ENCODE data around the gene TLDC2. TPM values are rescaled to one million over a fixed set of nuclear protein-coding genes. Genes with fewer than 3 reads are reported as not detected.

TLDC2 gene
- total and polyA plus RNA-seq, 2 donors (not counting 1 experiment from before 2014, with no cell fraction given), result under 0.01 to 0.09 TPM

DNA sequence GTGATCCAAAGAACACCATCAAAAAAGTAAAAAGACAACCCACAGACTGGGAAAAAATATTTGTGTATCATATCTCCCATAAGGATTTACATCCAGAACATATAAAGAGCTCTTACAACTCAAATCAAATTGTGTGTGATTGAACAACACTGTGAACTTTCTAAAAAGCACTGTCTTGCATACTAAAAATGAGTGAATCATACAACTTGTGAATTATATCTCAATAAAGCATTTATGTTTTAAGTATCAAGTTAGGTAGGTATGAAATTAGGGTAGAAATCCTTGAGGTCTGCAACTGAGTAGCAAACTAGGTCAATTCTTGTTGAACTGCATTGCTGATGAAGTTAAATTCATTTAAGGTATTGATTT lies 61.4 kb downstream of the TLDC2 start:
- H3K27ac ChIP-seq (ENCODE audit: insufficient read depth, low read length), result no peak overlapping the region
- H3K36me3 ChIP-seq (ENCODE audit: control insufficient read depth, insufficient read depth, low read length), result no peaks in the 10 kb centered on the region
- no peak overlapping the region for H2AFZ ChIP-seq (ENCODE audit: low read length)
- H3K4me3 ChIP-seq (replicated peaks in 1 of 4; ENCODE audit: control extremely low read depth in 1 of 4, insufficient read depth in 1 of 4, low read depth in 3 of 4, low read length in 4 of 4), result no peak overlapping the region
- TF ChIP-seq, protein P1, sequence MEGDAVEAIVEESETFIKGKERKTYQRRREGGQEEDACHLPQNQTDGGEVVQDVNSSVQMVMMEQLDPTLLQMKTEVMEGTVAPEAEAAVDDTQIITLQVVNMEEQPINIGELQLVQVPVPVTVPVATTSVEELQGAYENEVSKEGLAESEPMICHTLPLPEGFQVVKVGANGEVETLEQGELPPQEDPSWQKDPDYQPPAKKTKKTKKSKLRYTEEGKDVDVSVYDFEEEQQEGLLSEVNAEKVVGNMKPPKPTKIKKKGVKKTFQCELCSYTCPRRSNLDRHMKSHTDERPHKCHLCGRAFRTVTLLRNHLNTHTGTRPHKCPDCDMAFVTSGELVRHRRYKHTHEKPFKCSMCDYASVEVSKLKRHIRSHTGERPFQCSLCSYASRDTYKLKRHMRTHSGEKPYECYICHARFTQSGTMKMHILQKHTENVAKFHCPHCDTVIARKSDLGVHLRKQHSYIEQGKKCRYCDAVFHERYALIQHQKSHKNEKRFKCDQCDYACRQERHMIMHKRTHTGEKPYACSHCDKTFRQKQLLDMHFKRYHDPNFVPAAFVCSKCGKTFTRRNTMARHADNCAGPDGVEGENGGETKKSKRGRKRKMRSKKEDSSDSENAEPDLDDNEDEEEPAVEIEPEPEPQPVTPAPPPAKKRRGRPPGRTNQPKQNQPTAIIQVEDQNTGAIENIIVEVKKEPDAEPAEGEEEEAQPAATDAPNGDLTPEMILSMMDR (conservative IDR thresholded peaks at IDR 0.05 in 1 of 2, IDR thresholded peaks at IDR 0.05 in 1 of 2; ENCODE audit: low read depth in 1 of 2, low read length in 2 of 2), result no peak
- no peak for TF ChIP-seq EZH2 (IDR thresholded peaks at IDR 0.05; ENCODE audit: low read length, missing control alignments)
- no peaks in the 10 kb centered on the region for H3K4me1 ChIP-seq (ENCODE audit: control insufficient read depth, extremely low read depth, insufficient read depth, low read length)
- no peaks in the 10 kb centered on the region for H3K79me2 ChIP-seq (ENCODE audit: control insufficient read depth, insufficient read depth, low read length)
- H3K9ac ChIP-seq (ENCODE audit: insufficient read depth, low read length), result no peak overlapping the region
- H3K27me3 ChIP-seq (ENCODE audit: control insufficient read depth, insufficient read depth, low read length), result no peaks in the 10 kb centered on the region
- H3K9me3 ChIP-seq (ENCODE audit: control insufficient read depth, insufficient read depth, low read depth, low read length), result no peaks in the 10 kb centered on the region
- no peak overlapping the region for H3K4me2 ChIP-seq (ENCODE audit: extremely low read depth, insufficient read depth, low read length)
- no peak for DNase-seq (ENCODE audit: low read depth in 2 of 2)
- H4K20me1 ChIP-seq (ENCODE audit: control insufficient read depth, extremely low read depth, insufficient read depth, low read length), result no peaks in the 10 kb centered on the region

DNA sequence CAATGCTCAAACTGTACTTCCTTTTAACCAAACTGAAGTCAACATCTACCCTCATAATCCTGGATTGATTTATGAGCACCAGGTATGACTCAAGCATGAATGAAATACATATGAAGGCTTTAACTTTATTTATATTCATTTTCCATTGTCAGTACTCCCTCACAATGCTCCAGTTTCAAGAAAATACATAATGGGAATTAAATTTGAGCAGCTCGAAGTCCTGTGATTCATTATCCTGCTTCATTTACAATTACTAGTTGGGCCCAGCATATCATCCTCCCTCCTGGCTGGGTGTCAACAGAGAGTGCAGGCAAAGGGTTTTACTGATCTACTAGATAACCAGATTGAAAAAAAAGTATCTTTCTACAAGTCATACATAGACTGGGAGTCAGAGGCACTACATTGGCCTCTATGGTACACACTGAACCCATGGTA lies 65.5 kb downstream of the TLDC2 start:
- Histone ChIP-seq H3K4me1 (ENCODE audit: control insufficient read depth, extremely low read depth, insufficient read depth, low read length) (no peaks in the 10 kb centered on the region), H3K9ac (ENCODE audit: insufficient read depth, low read length) (no peak overlapping the region), H3K27ac (ENCODE audit: insufficient read depth, low read length) (no peak overlapping the region), H4K20me1 (ENCODE audit: control insufficient read depth, extremely low read depth, insufficient read depth, low read length) (no peaks in the 10 kb centered on the region), H3K36me3 (ENCODE audit: control insufficient read depth, insufficient read depth, low read length) (no peaks in the 10 kb centered on the region), H3K27me3 (ENCODE audit: control insufficient read depth, insufficient read depth, low read length) (no peaks in the 10 kb centered on the region), H3K4me2 (ENCODE audit: extremely low read depth, insufficient read depth, low read length) (no peak overlapping the region), H3K79me2 (ENCODE audit: control insufficient read depth, insufficient read depth, low read length) (no peaks in the 10 kb centered on the region), H3K4me3 (replicated peaks in 1 of 4; ENCODE audit: control extremely low read depth in 1 of 4, insufficient read depth in 1 of 4, low read depth in 3 of 4, low read length in 4 of 4) (no peak overlapping the region), H2AFZ (ENCODE audit: low read length) (no peak overlapping the region), H3K9me3 (ENCODE audit: control insufficient read depth, insufficient read depth, low read depth, low read length) (no peaks in the 10 kb centered on the region)
- no peak for DNase-seq (ENCODE audit: low read depth in 2 of 2)
- no peak for TF ChIP-seq EZH2 (IDR thresholded peaks at IDR 0.05; ENCODE audit: low read length, missing control alignments)
- TF ChIP-seq, protein P1 (conservative IDR thresholded peaks at IDR 0.05 in 1 of 2, IDR thresholded peaks at IDR 0.05 in 1 of 2; ENCODE audit: low read depth in 1 of 2, low read length in 2 of 2), result no peak

Other genes starting within 250 kb of the TLDC2 start
- not detected in 2 replicates for gene SLA2, start 229.9 kb upstream of the TLDC2 start, total RNA-seq
- gene SLA2, start 229.9 kb upstream of the TLDC2 start, polyA plus RNA-seq, result not detected in 2 replicates
- gene NDRG3, start 130.0 kb upstream of the TLDC2 start, total RNA-seq, result 19.3 and 37.8 TPM in 2 replicates
- 37.8 and 40.8 TPM in 2 replicates for gene NDRG3, start 130.0 kb upstream of the TLDC2 start, polyA plus RNA-seq
- gene DSN1, start 102.4 kb upstream of the TLDC2 start, total RNA-seq, result 4.6 and 8.3 TPM in 2 replicates
- gene DSN1, start 102.4 kb upstream of the TLDC2 start, polyA plus RNA-seq, result 13.4 and 24.0 TPM in 2 replicates
- gene SAMHD1, start 75.6 kb downstream of the TLDC2 start, total RNA-seq, result 29.5 and 47.2 TPM in 2 replicates
- gene SAMHD1, start 75.6 kb downstream of the TLDC2 start, polyA plus RNA-seq, result 25.9 and 34.2 TPM in 2 replicates
- 6.7 and 9.1 TPM in 2 replicates for gene RBL1, start 219.9 kb downstream of the TLDC2 start, total RNA-seq
- 6.9 and 13.2 TPM in 2 replicates for gene RBL1, start 219.9 kb downstream of the TLDC2 start, polyA plus RNA-seq